ENCODE data around the gene GLI3. TPM values are rescaled to one million over a fixed set of nuclear protein-coding genes. Genes with fewer than 3 reads are reported as not detected.

The GLI3 gene
- total and polyA plus RNA-seq, 2 of the 8 experiments (the other 6 are each of a cell fraction or from before 2014, with no cell fraction given): 8.0 to 31.1 TPM

GRCh38 chr7:42272793-42273665 lies 36.0 kb upstream of the GLI3 start:
- no peak overlapping the region for H2BK5ac ChIP-seq (ENCODE audit: low read depth, low read length)
- H2AFZ ChIP-seq (ENCODE audit: low read length): no peak overlapping the region; the same call in 1 of the 2 replicates
- no peak overlapping the region for H3K4me3 ChIP-seq (ENCODE audit: extremely low read depth in 1 of 4, insufficient read depth in 2 of 4, low read depth in 3 of 4, low read length in 4 of 4)
- no peak overlapping the region for H3K23ac ChIP-seq (ENCODE audit: insufficient read length)
- no peak overlapping the region for H2BK12ac ChIP-seq (ENCODE audit: low read depth, low read length)
- no peaks in the 10 kb centered on the region; a peak in 1 of 7 replicates for H3K27me3 ChIP-seq (replicated peaks in 1 of 4; ENCODE audit: control insufficient read depth in 3 of 4, extremely low read depth in 1 of 4, insufficient read depth in 3 of 4, low read length in 3 of 4)
- no peak overlapping the region for H2BK20ac ChIP-seq (ENCODE audit: low read length)
- no peak overlapping the region for H3K4ac ChIP-seq (replicated peaks; ENCODE audit: insufficient read length, low read depth, low read length)
- peak; percentile 82 for FAIRE-seq
- H3K4me1 ChIP-seq (replicated peaks in 1 of 4; ENCODE audit: control insufficient read depth in 3 of 4, insufficient read depth in 4 of 4, low read length in 3 of 4): peaks cover 0 to 3% (median 0%) of the 10 kb centered on the region in 4 experiments; a peak in 1 of 7 replicates
- no peaks in the 10 kb centered on the region for H3K79me2 ChIP-seq (ENCODE audit: control insufficient read depth in 1 of 2, insufficient read depth in 2 of 2, low read length in 2 of 2)
- no peak overlapping the region for H2BK120ac ChIP-seq (replicated peaks; ENCODE audit: low read depth, low read length)
- H3K18ac ChIP-seq (ENCODE audit: extremely low read depth, low read length): no peak overlapping the region
- H4K5ac ChIP-seq (ENCODE audit: insufficient read length, low read depth, low read length): no peak overlapping the region
- POLR2A ChIA-PET (ENCODE audit: partially characterized antibody): no interaction called here
- H3K36me3 ChIP-seq (ENCODE audit: control insufficient read depth in 2 of 4, insufficient read depth in 4 of 4, low read length in 3 of 4): no peaks in the 10 kb centered on the region
- H3K56ac ChIP-seq (replicated peaks; ENCODE audit: insufficient read length, low read depth, low read length): no peak overlapping the region
- no peak overlapping the region for H4K8ac ChIP-seq (ENCODE audit: extremely low read depth, insufficient read depth, low read length)
- no peaks in the 10 kb centered on the region for H3K79me1 ChIP-seq (ENCODE audit: low read depth, low read length)
- H3K14ac ChIP-seq (ENCODE audit: insufficient read length): no peak overlapping the region
- no peaks in the 10 kb centered on the region for H3K9me3 ChIP-seq (ENCODE audit: insufficient read depth in 2 of 2, low read depth in 1 of 2, low read length in 1 of 2)
- H3K4me2 ChIP-seq (ENCODE audit: insufficient read depth in 1 of 2, low read depth in 2 of 2, low read length in 2 of 2): no peak overlapping the region
- DNase-seq (ENCODE audit: low read depth in 1 of 2, low spot score in 2 of 2): no peak
- no peak overlapping the region for H4K91ac ChIP-seq (replicated peaks; ENCODE audit: insufficient read length, low read length)
- H3K27ac ChIP-seq (ENCODE audit: low read depth, low read length): no peak overlapping the region
- H2AK5ac ChIP-seq (ENCODE audit: low read depth, low read length): no peak overlapping the region
- 74% methylated on average over 3 of the region's 3 CpGs; no CpG with 5 or more reads in 1 of the 2 experiments for WGBS, 2 experiments (ENCODE audit: extremely low coverage in 1 of 2, insufficient coverage in 1 of 2, insufficient read length in 1 of 2, insufficient replicate concordance in 2 of 2, low coverage in 1 of 2, low lambda C conversion rate in 2 of 2, missing lambda C conversion rate in 1 of 2)
- no peaks in the 10 kb centered on the region for H3K23me2 ChIP-seq (ENCODE audit: low read depth, low read length)
- CTCF ChIA-PET (ENCODE audit: partially characterized antibody): interaction anchor here (0.6 to 1.9 kb wide), 21 partner anchors 9 to 505 kb away, joined by 3 to 6 read pairs (median 3); no protein-coding TSS in a partner anchor
- no peak overlapping the region; the same call in 1 of the 2 replicates for H2BK15ac ChIP-seq (ENCODE audit: low read length)
- no peaks in the 10 kb centered on the region for H4K20me1 ChIP-seq (replicated peaks in 1 of 2; ENCODE audit: control insufficient read depth in 1 of 2, insufficient read depth in 2 of 2, low read length in 2 of 2)
- H3K9ac ChIP-seq (replicated peaks in 1 of 4; ENCODE audit: extremely low read depth in 1 of 4, low read depth in 3 of 4, low read length in 3 of 4): no peak overlapping the region
- TF ChIP-seq CHD2 (IDR thresholded peaks at IDR 0.05; ENCODE audit: low read length): no peak
- TF ChIP-seq FOSL1 (IDR thresholded peaks at IDR 0.05; ENCODE audit: insufficient read depth, low read depth, low read length): no peak
- peak in 2 of 3 experiments; percentile 34 to 71; a peak in 3 of 4 replicates for TF ChIP-seq CTCF (IDR thresholded peaks at IDR 0.05; ENCODE audit: control extremely low read depth in 1 of 3, insufficient read depth in 1 of 3, low read depth in 1 of 3, low read length in 3 of 3)
- TF ChIP-seq CHD1 (IDR thresholded peaks at IDR 0.05; ENCODE audit: low read depth, low read length): no peak
- no peak for TF ChIP-seq SP4 (IDR thresholded peaks at IDR 0.05; ENCODE audit: low read length)
- peak; percentile 50 to 66 for TF ChIP-seq RAD21 (IDR thresholded peaks at IDR 0.05 in 1 of 2, conservative IDR thresholded peaks at IDR 0.05 in 1 of 2; ENCODE audit: low read depth in 2 of 2, low read length in 2 of 2)
